ENCODE results near the gene CFAP61. TPM values are rescaled to one million over a fixed set of nuclear protein-coding genes. Genes with fewer than 3 reads are reported as not detected.
"Not testable (repeated sequence)": the region's sequence is repeated elsewhere in the genome, so short reads cannot be mapped to it uniquely, and the experiment has no call there.

The CFAP61 gene
- total RNA-seq, 1 donor from 2014 or later = not detected

GRCh38 chr20:20085071-20085470 is 32.7 kb downstream of the CFAP61 start:
- no peak for DNase-seq (ENCODE audit: extremely low read depth, low read depth, low spot score)

- DNase-seq (ENCODE audit: extremely low read depth, low read depth, low spot score) = no peak
Observed at GRCh38 chr20:20085812-20086211, 33.5 kb downstream of the CFAP61 start.

- no peak for DNase-seq (ENCODE audit: extremely low read depth, low read depth, low spot score)
Observed at GRCh38 chr20:20089018-20089417, 36.7 kb downstream of the CFAP61 start.

- no peak for DNase-seq (ENCODE audit: extremely low read depth, low read depth, low spot score)
Observed at GRCh38 chr20:20089939-20090338, 37.6 kb downstream of the CFAP61 start.

GRCh38 chr20:20092827-20093226 is 40.5 kb downstream of the CFAP61 start:
- no peak for DNase-seq (ENCODE audit: extremely low read depth, low read depth, low spot score)

- no peak for DNase-seq (ENCODE audit: extremely low read depth, low read depth, low spot score)
Observed at GRCh38 chr20:20094410-20094809, 42.1 kb downstream of the CFAP61 start.

- no peak for DNase-seq (ENCODE audit: extremely low read depth, low read depth, low spot score)
Observed at GRCh38 chr20:20095114-20095872, 43.0 kb downstream of the CFAP61 start.

- no peak for DNase-seq (ENCODE audit: extremely low read depth, low read depth, low spot score)
Observed at GRCh38 chr20:20096421-20096820, 44.1 kb downstream of the CFAP61 start.

GRCh38 chr20:20100881-20101280 is 48.5 kb downstream of the CFAP61 start:
- DNase-seq (ENCODE audit: extremely low read depth, low read depth, low spot score) = no peak

GRCh38 chr20:20102163-20102562 is 49.8 kb downstream of the CFAP61 start:
- DNase-seq (ENCODE audit: extremely low read depth, low read depth, low spot score) = no peak

GRCh38 chr20:20102716-20103258 is 50.5 kb downstream of the CFAP61 start:
- DNase-seq (ENCODE audit: extremely low read depth, low read depth, low spot score) = no peak

- DNase-seq (ENCODE audit: extremely low read depth, low read depth, low spot score) = no peak
Observed at GRCh38 chr20:20103486-20103885, 51.2 kb downstream of the CFAP61 start.

GRCh38 chr20:20123187-20123586 is 70.9 kb downstream of the CFAP61 start:
- DNase-seq (ENCODE audit: extremely low read depth, low read depth, low spot score) = not testable (repeated sequence)

- DNase-seq (ENCODE audit: extremely low read depth, low read depth, low spot score) = no peak
Observed at GRCh38 chr20:20130399-20130798, 78.1 kb downstream of the CFAP61 start.

- no peak for DNase-seq (ENCODE audit: extremely low read depth, low read depth, low spot score)
Observed at GRCh38 chr20:20134941-20135575, 82.7 kb downstream of the CFAP61 start.

- no peak for DNase-seq (ENCODE audit: extremely low read depth, low read depth, low spot score)
Observed at GRCh38 chr20:20136313-20136712, 84.0 kb downstream of the CFAP61 start.

- DNase-seq (ENCODE audit: extremely low read depth, low read depth, low spot score) = no peak
Observed at GRCh38 chr20:20137851-20138250, 85.5 kb downstream of the CFAP61 start.

- DNase-seq (ENCODE audit: extremely low read depth, low read depth, low spot score) = no peak
Observed at GRCh38 chr20:20138301-20139064, 86.2 kb downstream of the CFAP61 start.

GRCh38 chr20:20139403-20139802 is 87.1 kb downstream of the CFAP61 start:
- DNase-seq (ENCODE audit: extremely low read depth, low read depth, low spot score) = no peak

GRCh38 chr20:20143165-20143564 is 90.8 kb downstream of the CFAP61 start:
- no peak for DNase-seq (ENCODE audit: extremely low read depth, low read depth, low spot score)

GRCh38 chr20:20143646-20144045 is 91.3 kb downstream of the CFAP61 start:
- no peak for DNase-seq (ENCODE audit: extremely low read depth, low read depth, low spot score)

All from glomerular endothelial cell (primary cell).